DND-41 (cell line): ENCODE data around the gene STK25.
"Not testable (repeated sequence)": the region's sequence is repeated elsewhere in the genome, so short reads cannot be mapped to it uniquely, and the experiment has no call there.

Source experiments
- EZH2 ChIP-seq: IDR thresholded peaks from 3 replicates; pipeline ENCODE4 v1.6.1; 2012; ENCODE audit warnings: borderline replicate concordance, low read depth, mild to moderate bottlenecking, moderate library complexity, low read length, inconsistent platforms; ENCODE audit not compliant: severe bottlenecking
- TF ChIP-seq, protein P1 (sequence below): IDR thresholded peaks from 2 replicates; pipeline ENCODE4 v1.5.1; 2012; ENCODE audit warnings: borderline replicate concordance, low read length, moderate library complexity, mild to moderate bottlenecking; ENCODE audit not compliant: poor library complexity, severe bottlenecking; ENCODE audit errors: extremely low read depth

DNA sequence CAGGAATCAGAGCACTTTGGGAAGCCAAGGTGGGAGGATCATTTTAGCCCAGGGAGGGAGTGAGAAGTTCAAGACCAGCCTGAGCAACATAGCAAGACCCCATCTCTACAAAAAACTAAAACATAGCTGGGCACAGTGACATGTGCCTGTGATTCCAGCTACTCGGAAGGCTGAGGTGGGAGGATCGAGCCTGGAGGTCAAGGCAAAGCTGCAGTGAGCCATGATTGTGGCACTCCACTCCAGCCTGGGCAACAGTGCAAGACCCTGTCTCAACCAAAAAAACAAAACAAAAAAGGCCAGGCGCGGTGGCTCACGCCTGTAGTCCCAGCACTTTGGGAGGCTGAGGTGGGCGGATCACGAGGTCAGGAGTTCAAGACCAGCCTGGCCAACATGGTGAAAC lies 58.3 kb downstream of the STK25 start:
- TF ChIP-seq, protein P1, sequence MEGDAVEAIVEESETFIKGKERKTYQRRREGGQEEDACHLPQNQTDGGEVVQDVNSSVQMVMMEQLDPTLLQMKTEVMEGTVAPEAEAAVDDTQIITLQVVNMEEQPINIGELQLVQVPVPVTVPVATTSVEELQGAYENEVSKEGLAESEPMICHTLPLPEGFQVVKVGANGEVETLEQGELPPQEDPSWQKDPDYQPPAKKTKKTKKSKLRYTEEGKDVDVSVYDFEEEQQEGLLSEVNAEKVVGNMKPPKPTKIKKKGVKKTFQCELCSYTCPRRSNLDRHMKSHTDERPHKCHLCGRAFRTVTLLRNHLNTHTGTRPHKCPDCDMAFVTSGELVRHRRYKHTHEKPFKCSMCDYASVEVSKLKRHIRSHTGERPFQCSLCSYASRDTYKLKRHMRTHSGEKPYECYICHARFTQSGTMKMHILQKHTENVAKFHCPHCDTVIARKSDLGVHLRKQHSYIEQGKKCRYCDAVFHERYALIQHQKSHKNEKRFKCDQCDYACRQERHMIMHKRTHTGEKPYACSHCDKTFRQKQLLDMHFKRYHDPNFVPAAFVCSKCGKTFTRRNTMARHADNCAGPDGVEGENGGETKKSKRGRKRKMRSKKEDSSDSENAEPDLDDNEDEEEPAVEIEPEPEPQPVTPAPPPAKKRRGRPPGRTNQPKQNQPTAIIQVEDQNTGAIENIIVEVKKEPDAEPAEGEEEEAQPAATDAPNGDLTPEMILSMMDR: not testable (repeated sequence)
- TF ChIP-seq EZH2: not testable (repeated sequence)
